ENCODE results near the gene CALML6.

Gene CALML6

DNA sequence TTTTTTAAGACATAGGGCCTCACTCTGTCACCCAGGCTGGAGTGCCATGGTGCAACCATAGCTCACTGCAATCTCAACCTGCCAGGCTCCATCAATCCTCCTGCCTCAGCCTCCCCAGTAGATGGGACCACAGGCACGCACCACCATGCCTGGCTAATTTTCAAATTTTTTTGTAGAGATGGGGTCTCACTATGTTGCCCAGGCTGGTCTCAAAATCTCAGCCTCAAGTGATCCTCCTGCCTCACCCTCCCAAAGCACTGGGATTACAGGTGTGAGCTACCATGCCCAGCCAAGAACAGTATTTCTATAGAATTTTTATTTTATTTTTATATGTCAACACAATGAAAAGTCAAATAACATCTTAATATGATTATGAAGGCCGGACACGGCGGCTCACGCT, 35.1 kb upstream of the CALML6 start:
- Histone ChIP-seq H2AFZ (ENCODE audit: low read length) (no peak overlapping the region), H3K79me2 (ENCODE audit: low read length) (peaks cover 96% of the 10 kb centered on the region), H3K9me3 (replicated peaks; ENCODE audit: insufficient read depth, low read length) (no peaks in the 10 kb centered on the region), H3K9ac (ENCODE audit: low read length) (no peak overlapping the region), H4K20me1 (ENCODE audit: insufficient read depth, low read length) (peaks cover 29% of the 10 kb centered on the region), H3K4me1 (ENCODE audit: low read length) (no peaks in the 10 kb centered on the region), H3K27ac (ENCODE audit: low read length) (no peak overlapping the region), H3K4me3 (ENCODE audit: low read length) (no peak overlapping the region), H3K4me2 (ENCODE audit: low read depth, low read length) (no peak overlapping the region), H3K36me3 (replicated peaks; ENCODE audit: insufficient read depth, low read length) (peaks cover 3% of the 10 kb centered on the region; the same call in 1 of the 2 replicates), H3K9me2 (replicated peaks; ENCODE audit: insufficient read depth, low read length) (no peaks in the 10 kb centered on the region), H3K27me3 (replicated peaks; ENCODE audit: insufficient read depth, low read length) (no peaks in the 10 kb centered on the region), H3F3A (ENCODE audit: insufficient read depth, low read length) (no peaks in the 10 kb centered on the region)
- TF ChIP-seq EZH2 (optimal IDR thresholded peaks at IDR 0.05; ENCODE audit: low read depth, low read length) (no peak), EZH2phosphoT487 (IDR thresholded peaks at IDR 0.05; ENCODE audit: low read length) (no peak)
- DNase-seq, result no peak

- no peak overlapping the region for H2AFZ ChIP-seq (ENCODE audit: low read length)
- no peak overlapping the region for H3K4me3 ChIP-seq (ENCODE audit: low read length)
- no peaks in the 10 kb centered on the region for H3K9me2 ChIP-seq (replicated peaks; ENCODE audit: insufficient read depth, low read length)
- no peak for DNase-seq
- no peaks in the 10 kb centered on the region; the same call in 1 of the 2 replicates for H3K36me3 ChIP-seq (replicated peaks; ENCODE audit: insufficient read depth, low read length)
- no peaks in the 10 kb centered on the region for H3K27me3 ChIP-seq (replicated peaks; ENCODE audit: insufficient read depth, low read length)
- H3K27ac ChIP-seq (ENCODE audit: low read length), result no peak overlapping the region
- no peak for TF ChIP-seq EZH2phosphoT487 (IDR thresholded peaks at IDR 0.05; ENCODE audit: low read length)
- TF ChIP-seq, protein P1, sequence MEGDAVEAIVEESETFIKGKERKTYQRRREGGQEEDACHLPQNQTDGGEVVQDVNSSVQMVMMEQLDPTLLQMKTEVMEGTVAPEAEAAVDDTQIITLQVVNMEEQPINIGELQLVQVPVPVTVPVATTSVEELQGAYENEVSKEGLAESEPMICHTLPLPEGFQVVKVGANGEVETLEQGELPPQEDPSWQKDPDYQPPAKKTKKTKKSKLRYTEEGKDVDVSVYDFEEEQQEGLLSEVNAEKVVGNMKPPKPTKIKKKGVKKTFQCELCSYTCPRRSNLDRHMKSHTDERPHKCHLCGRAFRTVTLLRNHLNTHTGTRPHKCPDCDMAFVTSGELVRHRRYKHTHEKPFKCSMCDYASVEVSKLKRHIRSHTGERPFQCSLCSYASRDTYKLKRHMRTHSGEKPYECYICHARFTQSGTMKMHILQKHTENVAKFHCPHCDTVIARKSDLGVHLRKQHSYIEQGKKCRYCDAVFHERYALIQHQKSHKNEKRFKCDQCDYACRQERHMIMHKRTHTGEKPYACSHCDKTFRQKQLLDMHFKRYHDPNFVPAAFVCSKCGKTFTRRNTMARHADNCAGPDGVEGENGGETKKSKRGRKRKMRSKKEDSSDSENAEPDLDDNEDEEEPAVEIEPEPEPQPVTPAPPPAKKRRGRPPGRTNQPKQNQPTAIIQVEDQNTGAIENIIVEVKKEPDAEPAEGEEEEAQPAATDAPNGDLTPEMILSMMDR (IDR thresholded peaks at IDR 0.05; ENCODE audit: low read length), result no peak
- no peak for TF ChIP-seq EZH2 (optimal IDR thresholded peaks at IDR 0.05; ENCODE audit: low read depth, low read length)
- H3K4me1 ChIP-seq (ENCODE audit: low read length), result no peaks in the 10 kb centered on the region
- H3K9me3 ChIP-seq (replicated peaks; ENCODE audit: insufficient read depth, low read length), result no peaks in the 10 kb centered on the region
- peaks cover 29% of the 10 kb centered on the region for H4K20me1 ChIP-seq (ENCODE audit: insufficient read depth, low read length)
- peaks cover 96% of the 10 kb centered on the region for H3K79me2 ChIP-seq (ENCODE audit: low read length)
- H3K9ac ChIP-seq (ENCODE audit: low read length), result no peak overlapping the region
- H3K4me2 ChIP-seq (ENCODE audit: low read depth, low read length), result no peak overlapping the region
- H3F3A ChIP-seq (ENCODE audit: insufficient read depth, low read length), result no peaks in the 10 kb centered on the region
These were observed 34.3 kb upstream of the CALML6 start for GRCh38 chr1:1880617-1881312.

DNA sequence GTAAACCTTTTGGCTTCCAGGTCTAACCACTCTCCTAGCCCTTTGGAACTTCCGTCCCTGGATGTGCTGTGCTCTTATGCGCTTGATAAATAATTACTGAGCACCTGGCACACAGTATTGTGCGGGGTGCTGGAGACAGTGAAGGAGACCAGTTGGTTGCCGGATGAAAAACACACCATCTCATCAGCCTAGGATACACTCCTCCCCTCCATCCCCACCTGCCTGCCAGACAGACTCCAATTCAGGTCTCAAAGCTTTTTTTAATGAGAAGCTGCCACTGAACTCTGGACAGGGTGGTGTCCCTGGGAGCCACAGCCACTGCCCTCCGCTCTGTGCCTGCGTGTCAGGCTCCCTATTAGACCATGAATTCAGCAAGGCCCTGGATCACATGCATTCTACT, 33.3 kb upstream of the CALML6 start:
- H3K9ac ChIP-seq (ENCODE audit: low read length), result no peak overlapping the region
- H3K4me3 ChIP-seq (ENCODE audit: low read length), result no peak overlapping the region
- no peaks in the 10 kb centered on the region for H3K27me3 ChIP-seq (replicated peaks; ENCODE audit: insufficient read depth, low read length)
- H2AFZ ChIP-seq (ENCODE audit: low read length), result no peak overlapping the region
- H3K27ac ChIP-seq (ENCODE audit: low read length), result no peak overlapping the region
- no peaks in the 10 kb centered on the region for H3K4me1 ChIP-seq (ENCODE audit: low read length)
- H3K4me2 ChIP-seq (ENCODE audit: low read depth, low read length), result no peak overlapping the region
- H3F3A ChIP-seq (ENCODE audit: insufficient read depth, low read length), result no peaks in the 10 kb centered on the region
- DNase-seq, result no peak
- H3K9me3 ChIP-seq (replicated peaks; ENCODE audit: insufficient read depth, low read length), result no peaks in the 10 kb centered on the region
- H3K36me3 ChIP-seq (replicated peaks; ENCODE audit: insufficient read depth, low read length), result no peaks in the 10 kb centered on the region; the same call in 1 of the 2 replicates
- H3K9me2 ChIP-seq (replicated peaks; ENCODE audit: insufficient read depth, low read length), result no peaks in the 10 kb centered on the region
- TF ChIP-seq EZH2 (optimal IDR thresholded peaks at IDR 0.05; ENCODE audit: low read depth, low read length), result no peak
- TF ChIP-seq, protein P1 (IDR thresholded peaks at IDR 0.05; ENCODE audit: low read length), result no peak
- TF ChIP-seq EZH2phosphoT487 (IDR thresholded peaks at IDR 0.05; ENCODE audit: low read length), result no peak
- H3K79me2 ChIP-seq (ENCODE audit: low read length), result peaks cover 96% of the 10 kb centered on the region
- H4K20me1 ChIP-seq (ENCODE audit: insufficient read depth, low read length), result peaks cover 35% of the 10 kb centered on the region

Measured in MM.1S (cell line).